ENCODE results near the gene DYNLRB1.

The DYNLRB1 gene

DNA sequence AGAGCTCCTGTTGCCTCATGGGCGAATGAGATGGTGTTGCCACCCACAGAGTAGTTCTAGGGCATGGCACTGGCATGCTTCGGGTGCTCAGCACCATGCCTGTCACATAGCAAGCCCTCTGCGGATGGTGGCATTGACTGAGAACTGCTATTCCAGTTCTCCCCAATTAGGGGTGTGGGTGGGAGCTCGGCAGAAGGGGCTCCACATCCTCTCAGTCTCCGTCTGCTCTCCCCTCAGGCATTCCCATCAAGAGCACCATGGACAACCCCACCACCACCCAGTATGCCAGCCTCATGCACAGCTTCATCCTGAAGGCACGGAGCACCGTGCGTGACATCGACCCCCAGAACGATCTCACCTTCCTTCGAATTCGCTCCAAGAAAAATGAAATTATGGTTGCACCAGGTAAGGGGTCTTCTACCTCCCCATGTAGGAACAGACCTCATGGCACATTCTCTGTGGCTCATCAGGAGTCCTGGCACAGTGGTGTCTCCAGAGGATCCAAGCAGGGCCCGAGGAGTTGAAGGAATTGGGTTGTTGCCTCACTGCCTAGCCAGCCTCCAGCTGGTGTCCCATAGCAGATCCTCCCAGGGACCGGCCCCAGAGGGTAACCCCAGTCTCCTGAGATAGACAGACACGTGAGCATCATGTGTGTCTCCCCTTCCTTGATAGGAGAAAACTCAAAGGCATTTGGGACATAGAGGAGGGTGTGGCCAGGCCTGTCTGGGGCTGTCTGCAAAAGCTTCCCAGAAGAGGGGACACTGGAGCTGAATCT, 18.4 kb downstream of the DYNLRB1 start:
- no peak for DNase-seq (ENCODE audit: low read depth in 2 of 2)

DNA sequence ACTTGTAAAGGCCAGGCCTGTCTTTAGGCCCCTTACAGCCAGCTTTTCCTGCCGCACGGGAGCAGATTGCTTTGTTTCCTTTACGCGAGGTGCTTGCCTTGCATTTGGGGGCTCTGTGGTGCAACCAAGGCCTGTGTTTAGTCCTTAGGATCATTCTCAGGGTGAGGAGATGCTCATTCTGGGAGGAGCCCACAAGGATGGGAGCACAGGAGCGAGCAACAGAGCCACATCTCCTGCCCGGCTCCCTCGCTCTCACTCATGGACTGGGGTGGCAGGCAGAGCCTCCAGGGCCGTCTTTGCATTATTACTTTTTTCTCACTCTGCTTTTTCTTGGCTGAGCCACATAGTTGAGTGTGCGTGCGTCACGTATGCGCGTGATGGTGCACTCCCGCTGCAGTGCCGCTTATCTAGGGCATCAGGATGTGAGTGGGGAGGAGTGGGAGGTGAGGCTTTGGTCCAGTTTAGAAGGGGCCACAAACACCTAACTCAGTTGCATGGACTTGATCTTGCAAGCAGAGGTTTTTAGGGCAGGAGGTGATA, 19.1 kb downstream of the DYNLRB1 start:
- DNase-seq (ENCODE audit: low read depth in 2 of 2): no peak

- no peak for DNase-seq (ENCODE audit: low read depth in 2 of 2)
Measured at GRCh38 chr20:34535857-34536256, 19.6 kb downstream of the DYNLRB1 start.

DNA sequence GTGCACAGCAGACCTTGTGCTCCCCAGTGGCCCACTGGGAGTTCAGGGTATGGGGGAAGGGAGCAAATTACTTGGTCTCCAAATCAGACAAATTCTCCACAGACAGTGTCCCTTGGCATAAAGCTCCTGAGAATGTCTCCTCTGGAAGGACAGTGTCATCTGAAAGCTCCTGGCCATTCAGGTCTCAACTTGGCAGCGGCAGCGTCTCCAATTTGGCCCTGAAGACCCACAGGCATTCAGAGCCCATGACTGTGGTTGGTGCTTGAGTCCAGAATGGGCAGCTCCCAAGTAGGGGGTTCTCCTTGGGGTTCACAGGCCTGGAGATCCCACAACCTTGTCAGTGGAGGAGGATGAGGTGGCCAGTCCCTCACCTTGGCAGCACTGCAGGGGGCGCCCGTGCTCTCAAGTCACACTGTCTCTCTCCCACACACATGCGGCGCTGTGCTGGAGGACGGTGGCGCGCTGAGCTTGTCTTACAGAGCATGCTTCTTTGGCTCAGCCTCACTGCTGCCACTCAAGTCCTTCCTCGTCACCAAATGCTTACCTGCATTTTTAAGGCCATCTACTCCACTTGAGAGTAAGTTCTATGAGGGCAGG, 20.7 kb downstream of the DYNLRB1 start:
- no peak for DNase-seq (ENCODE audit: low read depth in 2 of 2)

DNA sequence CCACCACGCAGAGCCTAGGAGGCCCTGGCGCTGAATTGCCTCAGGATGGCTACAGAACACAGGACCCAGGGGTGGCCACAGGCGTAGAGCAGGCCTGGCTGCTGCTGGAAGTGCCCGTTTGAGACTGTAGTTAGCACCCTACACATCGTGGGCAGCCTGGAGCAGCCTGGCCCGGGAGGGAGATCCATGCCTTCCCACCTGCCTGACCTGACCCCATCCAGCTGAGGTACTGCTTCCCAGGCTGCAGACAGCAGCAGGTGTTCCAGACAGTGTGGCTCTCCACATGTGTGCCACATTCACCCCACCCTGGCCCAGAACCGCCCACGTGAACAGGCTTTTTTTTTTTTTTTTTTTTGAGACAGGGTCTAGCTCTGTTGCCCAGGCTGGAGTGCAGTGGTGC, 21.4 kb downstream of the DYNLRB1 start:
- DNase-seq (ENCODE audit: low read depth in 2 of 2): no peak

DNA sequence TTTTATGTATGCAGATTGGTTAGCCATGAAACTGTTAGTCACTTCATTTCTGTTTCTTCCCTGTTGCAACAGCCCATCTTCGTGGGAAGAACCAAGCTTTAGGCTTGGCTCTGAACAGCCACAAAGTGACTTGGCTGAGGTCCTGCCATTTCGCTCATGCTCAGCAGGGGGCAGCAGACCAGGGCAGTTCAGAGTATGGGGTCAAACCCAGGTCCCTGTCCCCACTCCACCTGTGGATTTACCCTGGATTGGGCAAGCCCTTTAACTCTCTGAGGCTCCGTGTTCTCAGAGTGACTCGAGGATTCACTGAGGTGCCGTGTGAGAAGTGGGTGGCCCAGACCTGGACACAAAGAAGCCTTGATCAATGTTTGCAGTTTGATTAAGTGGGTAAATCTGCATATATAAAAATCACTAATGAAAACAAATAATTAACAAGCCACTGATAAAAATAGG, 22.5 kb downstream of the DYNLRB1 start:
- DNase-seq (ENCODE audit: low read depth in 2 of 2): no peak

DNA sequence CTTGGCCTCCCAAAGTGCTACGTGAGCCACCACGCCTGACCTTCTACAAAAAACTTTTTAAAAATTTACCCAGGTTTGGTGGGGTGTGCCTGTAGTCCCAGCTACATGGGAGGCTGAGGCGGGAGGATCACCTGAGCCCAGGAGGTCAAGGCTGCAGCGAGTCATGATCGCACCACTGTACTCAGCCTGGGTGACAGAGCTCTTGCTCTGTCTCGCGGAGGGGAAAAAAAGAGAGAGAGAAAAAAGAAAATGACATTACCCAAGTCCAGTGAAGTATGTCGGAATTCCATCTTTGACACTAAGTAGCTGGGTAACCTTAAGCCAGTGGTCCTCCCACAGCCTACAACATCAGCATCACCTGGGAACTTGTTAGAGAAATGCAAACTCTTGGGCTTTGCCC, 23.5 kb downstream of the DYNLRB1 start:
- no peak for DNase-seq (ENCODE audit: low read depth in 2 of 2)

DNA sequence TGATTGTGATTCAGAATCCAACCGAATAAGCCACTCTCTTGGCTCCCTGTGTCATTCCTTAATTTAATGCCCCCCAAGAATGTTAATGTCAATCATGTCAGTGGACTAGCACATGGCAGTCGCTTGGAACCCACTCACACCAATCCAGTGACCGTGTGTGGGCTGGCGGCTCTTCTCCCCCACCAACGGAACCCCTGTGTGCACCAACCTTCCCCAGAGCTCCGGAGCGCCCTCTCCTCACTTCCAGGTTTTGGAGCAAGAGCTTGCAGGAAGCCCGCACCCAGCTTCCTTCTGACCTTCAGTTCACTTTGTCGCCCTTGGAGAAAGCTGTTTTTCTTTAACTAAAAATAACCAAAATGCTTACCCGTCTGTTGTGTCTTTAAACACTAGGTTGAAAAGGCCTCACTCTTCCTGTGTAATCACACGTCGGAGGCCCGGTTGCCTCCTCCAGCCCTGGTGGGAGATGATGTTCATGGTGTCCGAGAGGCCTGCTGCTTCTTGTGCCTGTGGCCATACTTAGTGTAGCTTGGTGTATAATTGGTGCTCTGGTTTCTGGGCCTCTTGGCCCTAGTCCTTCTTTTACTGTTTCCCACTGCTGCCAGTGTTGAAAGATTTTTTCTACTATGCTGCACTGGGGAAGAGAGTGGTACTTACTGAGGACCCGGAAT, 24.5 kb downstream of the DYNLRB1 start:
- DNase-seq (ENCODE audit: low read depth in 2 of 2): no peak

DNA sequence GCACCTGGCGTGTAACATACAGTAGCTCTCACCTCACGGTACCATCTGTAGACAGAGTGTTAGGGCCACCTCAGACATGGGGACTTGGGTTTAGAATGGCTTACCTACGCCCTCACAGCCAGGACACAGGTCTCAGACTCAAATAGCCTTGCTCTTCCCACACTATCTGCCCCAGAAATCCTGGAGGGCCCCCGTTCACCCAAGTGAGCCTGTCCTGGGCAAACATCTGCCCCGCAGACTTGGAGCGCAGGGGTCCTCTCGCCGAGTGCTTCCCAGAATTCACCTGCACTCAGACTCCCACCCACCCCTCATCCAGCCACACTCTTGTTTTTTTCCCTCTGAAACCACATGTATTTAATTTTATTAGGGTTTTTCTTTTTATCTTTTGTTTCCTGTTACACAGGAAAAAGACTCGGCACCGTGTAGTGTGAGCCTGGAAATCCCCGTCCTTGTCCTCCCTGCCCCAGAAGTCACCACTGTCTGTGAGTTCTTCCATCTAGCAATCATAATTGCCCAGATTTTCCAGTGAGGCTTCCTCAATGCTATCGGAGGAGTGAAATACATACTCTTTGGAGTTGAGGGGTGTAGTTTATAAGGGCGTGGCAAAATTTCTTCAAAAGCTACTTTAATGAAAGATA, 25.2 kb downstream of the DYNLRB1 start:
- DNase-seq (ENCODE audit: low read depth in 2 of 2): no peak

GRCh38 chr20:34541917-34542316, 25.7 kb downstream of the DYNLRB1 start:
- no peak for DNase-seq (ENCODE audit: low read depth in 2 of 2)

- no peak for DNase-seq (ENCODE audit: low read depth in 2 of 2)
Measured at GRCh38 chr20:34542439-34542838, 26.2 kb downstream of the DYNLRB1 start.

DNA sequence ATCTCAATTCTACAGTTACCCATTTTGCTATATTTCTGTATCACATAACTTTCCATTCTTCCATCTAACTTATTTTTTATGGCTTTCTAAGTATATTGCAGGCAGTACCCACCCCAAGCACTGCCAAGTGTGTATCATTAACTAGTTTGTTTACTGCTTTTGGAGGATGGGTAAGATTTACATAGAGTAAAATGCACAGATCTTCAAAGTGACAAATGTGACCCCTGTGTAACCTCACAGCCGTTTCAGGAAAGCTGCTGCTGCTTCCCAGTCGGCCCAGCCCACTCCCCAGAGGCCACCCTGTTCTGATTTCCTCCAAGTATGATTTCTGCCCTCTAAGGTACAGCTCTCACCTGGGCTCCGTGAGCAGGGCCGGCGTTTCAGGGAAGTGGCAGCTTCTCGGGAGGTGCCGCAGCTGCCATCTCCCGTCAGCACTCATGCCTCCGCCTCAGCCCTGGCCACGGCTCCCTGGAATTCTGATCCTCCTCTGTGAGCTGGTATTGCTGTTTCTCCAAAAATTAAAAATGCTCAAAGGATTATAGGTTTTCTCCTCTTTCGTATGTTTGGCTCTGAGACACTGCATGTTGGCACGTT, 27.3 kb downstream of the DYNLRB1 start:
- DNase-seq (ENCODE audit: low read depth in 2 of 2): no peak

DNA sequence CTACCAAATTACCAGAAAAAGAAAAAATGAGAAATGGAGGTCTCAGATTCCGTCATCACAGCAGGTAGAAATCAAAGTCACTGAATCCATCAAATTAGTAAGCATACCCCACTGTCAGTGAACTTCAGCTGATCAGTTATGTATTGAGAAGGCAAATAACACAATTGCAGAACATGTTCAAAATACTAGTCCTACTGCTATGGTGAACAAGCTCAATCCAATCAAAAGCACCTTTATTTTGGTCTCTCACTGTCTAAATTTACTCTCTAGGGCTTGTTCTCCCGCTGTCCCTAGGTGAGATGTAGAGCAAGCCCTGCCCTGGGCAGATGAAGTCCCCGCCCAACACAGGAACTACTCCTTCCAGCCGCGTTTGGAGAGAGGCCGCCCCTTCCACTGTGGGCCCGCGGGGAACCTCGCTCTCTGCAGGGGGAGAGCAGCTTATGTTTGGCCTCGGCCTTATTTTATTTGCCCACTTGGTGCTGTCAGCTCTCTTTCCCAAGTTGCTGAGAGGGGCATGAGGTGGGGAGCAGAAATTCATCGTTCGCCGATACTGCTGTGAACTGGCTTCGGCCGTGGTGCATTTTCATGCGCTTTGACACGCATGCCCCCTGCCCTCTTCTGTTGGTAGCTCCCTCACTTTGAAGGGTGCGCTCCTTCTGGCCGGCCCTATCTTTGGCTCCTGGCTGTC, 28.0 kb downstream of the DYNLRB1 start:
- no peak for DNase-seq (ENCODE audit: low read depth in 2 of 2)

GRCh38 chr20:34546751-34547181, 30.5 kb downstream of the DYNLRB1 start:
- no peak for DNase-seq (ENCODE audit: low read depth in 2 of 2)

GRCh38 chr20:34547844-34548613, 31.8 kb downstream of the DYNLRB1 start:
- no peak for DNase-seq (ENCODE audit: low read depth in 2 of 2)

DNA sequence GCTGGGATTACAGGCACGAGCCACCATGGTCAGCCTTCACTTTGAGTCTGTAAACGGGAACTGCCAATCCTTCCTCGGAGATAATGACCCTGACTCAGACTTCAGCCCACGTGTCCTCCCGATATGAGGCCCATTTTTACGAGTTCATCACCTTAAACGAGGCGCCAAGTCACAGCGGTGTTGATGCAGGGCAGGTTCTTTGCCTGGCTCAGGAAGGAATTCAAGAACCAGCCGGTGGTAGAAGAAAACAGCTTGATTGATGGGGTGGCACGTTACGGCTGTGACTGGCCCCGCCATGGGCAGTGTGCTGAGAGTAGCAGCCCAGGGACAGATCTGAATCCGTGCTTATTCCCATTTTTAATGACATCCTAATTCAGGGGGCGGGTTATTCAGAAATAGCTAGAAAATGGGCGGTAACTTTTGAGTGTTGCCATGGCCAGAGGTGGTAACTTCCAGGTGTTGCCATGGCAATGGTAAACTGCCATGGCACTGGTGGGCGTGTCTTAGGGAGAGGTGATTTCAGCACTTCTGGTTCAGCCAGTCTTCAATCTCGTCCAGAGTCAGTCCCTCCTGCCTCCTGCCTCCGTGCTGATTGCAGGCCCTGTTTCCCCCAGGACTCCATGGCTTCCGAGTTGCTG, 33.2 kb downstream of the DYNLRB1 start:
- DNase-seq (ENCODE audit: low read depth in 2 of 2): no peak

- DNase-seq (ENCODE audit: low read depth in 2 of 2): no peak
Measured at GRCh38 chr20:34549929-34550305, 33.7 kb downstream of the DYNLRB1 start.

DNA sequence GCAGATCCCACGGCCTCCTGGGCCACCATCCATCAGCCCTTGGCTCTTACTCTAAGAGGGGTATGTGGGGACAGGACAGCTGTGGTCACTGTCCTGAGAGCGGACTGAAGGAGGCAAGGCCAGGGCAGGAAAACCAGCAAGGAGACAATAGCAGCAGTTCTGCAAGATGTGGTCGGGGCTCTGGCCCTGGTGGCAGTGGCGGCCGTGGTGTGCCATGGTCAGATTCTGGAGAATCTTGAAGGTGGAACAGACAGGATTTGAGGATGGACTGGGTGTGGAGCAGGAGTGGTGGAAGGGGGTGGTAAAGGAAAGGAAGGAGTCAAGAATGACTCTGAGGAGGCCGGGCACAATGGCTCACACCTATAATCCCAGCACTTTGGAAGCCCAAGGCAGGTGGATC, 36.3 kb downstream of the DYNLRB1 start:
- DNase-seq (ENCODE audit: low read depth in 2 of 2): no peak

- DNase-seq (ENCODE audit: low read depth in 2 of 2): no peak
Measured at GRCh38 chr20:34553366-34553867, 37.2 kb downstream of the DYNLRB1 start.

DNA sequence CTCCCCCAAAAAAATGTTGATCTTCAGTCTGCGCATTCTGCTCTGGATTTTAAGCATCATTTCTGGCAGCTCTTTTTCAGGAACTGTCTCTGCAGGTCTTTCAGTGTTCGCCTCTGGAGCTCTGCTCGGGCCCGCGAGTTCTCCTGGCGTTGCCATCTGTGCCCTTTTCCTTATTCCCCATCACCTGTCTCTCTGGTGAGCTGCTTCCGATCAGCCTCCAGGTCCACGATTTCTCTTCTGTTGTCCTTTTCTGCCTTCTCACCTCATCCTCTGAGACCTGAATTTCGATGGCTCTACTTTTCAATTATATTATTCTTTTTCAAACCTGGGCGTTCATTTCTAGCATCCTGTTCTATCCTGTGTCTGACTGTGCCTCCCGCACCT, 41.7 kb downstream of the DYNLRB1 start:
- DNase-seq (ENCODE audit: low read depth in 2 of 2): no peak
